K562 (cell line): ENCODE results near the gene FSTL3. TPM values are rescaled to one million over a fixed set of nuclear protein-coding genes. Genes with fewer than 3 reads are reported as not detected.

Experiments used
- ASH1L ChIP-seq: fragments of 450-650 bp; IDR thresholded peaks from 2 replicates; pipeline ENCODE4 v1.6.1; 2018; ENCODE audit warnings: borderline replicate concordance, mild to moderate bottlenecking, low read depth; ENCODE audit not compliant: partially characterized antibody
- CHD2 ChIP-seq: IDR thresholded peaks from 2 replicates; pipeline ENCODE4 v1.6.1; 2011; ENCODE audit warnings: low read depth, low read length
- KAT8 ChIP-seq: fragments of 450-650 bp; IDR thresholded peaks from 2 replicates; pipeline ENCODE4 v1.6.1; 2016; ENCODE audit warnings: low read depth, mild to moderate bottlenecking
- MCM7 ChIP-seq, 2 experiments: fragments of 450-650 bp; IDR thresholded peaks; 2 replicates each; pipeline ENCODE4 v1.6.1; 2016 to 2018
- TBL1XR1 ChIP-seq, 2 experiments: IDR thresholded peaks; 2 replicates each; pipeline ENCODE4 v1.6.1; 2012; ENCODE audit warnings: improper control_type of control experiment in 2 of 2, low read length in 2 of 2, mild to moderate bottlenecking in 1 of 2
- TFE3 ChIP-seq: fragments of 450-650 bp; formaldehyde crosslinking; IDR thresholded peaks from 2 replicates; pipeline ENCODE4 v1.4.0; 2020; ENCODE audit warnings: mild to moderate bottlenecking, mixed read lengths
- ZNF668 ChIP-seq: fragments of 250-450 bp; sonication (Bioruptor Pico); IDR thresholded peaks from 2 replicates; pipeline ENCODE4 v1.8.0; 2022; ENCODE audit warnings: mild to moderate bottlenecking, inconsistent platforms
- ZNF696 ChIP-seq: fragments of 250-450 bp; sonication (Bioruptor Pico); conservative IDR thresholded peaks from 2 replicates; pipeline ENCODE4 v1.4.0; 2020; ENCODE audit warnings: mild to moderate bottlenecking, moderate library complexity
- polyA plus RNA-seq, 8 experiments: library from polyadenylated mRNA; depleted of rRNA in 4 of 8; stranded (reverse) in 5 of 8; unstranded in 3 of 8; fragments of >200 nt; fragmentation: Nextera tagmentation in 2 of 8; fragmentation: Illumina TruSeq in 1 of 8; extraction: Ambion mirVana in 2 of 8; extraction: Trizol in 1 of 8; gene quantifications; 2 replicates each; pipeline versions ENCODE4 v1.2.1 to v1.2.3, GENCODE V29; 2011 to 2014; ENCODE audit warnings: inconsistent platforms in 1 of 8, missing spikeins in 1 of 8
- total RNA-seq, 7 experiments: library from RNA; depleted of rRNA in 6 of 7; stranded (reverse); fragments of >200 nt in 6 of 7; fragmentation: Illumina TruSeq in 2 of 7; extraction: Trizol in 2 of 7; gene quantifications; 2 replicates each; pipeline versions ENCODE4 v1.2.1 to v1.2.3, GENCODE V29; 2011 to 2021; ENCODE audit warnings: low replicate concordance in 1 of 7
- TF ChIP-seq, protein P1 (sequence below): fragments of 450-650 bp; IDR thresholded peaks from 2 replicates; pipeline ENCODE4 v1.7.0; 2016; ENCODE audit warnings: borderline replicate concordance

The FSTL3 gene
- total and polyA plus RNA-seq, 9 of the 15 experiments (the other 6 are each of a cell fraction or from before 2014, with no cell fraction given): 0.35 to 6.8 (median 4.2) TPM; not detected in 1

DNA sequence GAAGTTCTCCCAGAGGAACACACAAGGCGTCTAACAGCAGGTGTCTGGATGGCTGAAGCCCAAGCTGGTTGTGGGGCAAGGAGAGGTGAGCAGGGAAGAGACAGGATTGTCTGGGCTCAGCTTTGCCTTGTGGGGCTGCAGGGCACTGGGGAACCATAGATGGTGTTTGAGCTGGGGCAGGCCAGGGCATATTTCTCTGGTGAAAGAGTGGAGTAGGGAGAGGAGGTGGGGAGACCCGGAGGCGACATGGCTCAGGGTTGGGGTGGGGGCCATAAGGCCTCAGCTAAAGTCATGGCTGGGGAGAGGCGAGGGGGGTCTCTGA, 27.1 kb downstream of the FSTL3 start (continued):
- no peak for TF ChIP-seq ASH1L
- TF ChIP-seq TFE3 (CRISPR knock-in tag): no peak
- TF ChIP-seq MCM7 (IDR thresholded peaks at IDR 0.05): no peak
- TF ChIP-seq, protein P1, sequence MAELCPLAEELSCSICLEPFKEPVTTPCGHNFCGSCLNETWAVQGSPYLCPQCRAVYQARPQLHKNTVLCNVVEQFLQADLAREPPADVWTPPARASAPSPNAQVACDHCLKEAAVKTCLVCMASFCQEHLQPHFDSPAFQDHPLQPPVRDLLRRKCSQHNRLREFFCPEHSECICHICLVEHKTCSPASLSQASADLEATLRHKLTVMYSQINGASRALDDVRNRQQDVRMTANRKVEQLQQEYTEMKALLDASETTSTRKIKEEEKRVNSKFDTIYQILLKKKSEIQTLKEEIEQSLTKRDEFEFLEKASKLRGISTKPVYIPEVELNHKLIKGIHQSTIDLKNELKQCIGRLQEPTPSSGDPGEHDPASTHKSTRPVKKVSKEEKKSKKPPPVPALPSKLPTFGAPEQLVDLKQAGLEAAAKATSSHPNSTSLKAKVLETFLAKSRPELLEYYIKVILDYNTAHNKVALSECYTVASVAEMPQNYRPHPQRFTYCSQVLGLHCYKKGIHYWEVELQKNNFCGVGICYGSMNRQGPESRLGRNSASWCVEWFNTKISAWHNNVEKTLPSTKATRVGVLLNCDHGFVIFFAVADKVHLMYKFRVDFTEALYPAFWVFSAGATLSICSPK: no peak
- TF ChIP-seq CHD2: no peak
- no peak for TF ChIP-seq ZNF696 (CRISPR knock-in tag)
- no peak for TF ChIP-seq KAT8
- TF ChIP-seq ZNF668 (CRISPR knock-in tag): no peak
- no peak for TF ChIP-seq TBL1XR1 (IDR thresholded peaks at IDR 0.05; ENCODE audit: low read length in 2 of 2)
- TF ChIP-seq, all 486 proteins: peak for 32
